COLO829 (cell line): ENCODE data around the gene TAS2R50.
"Not testable (repeated sequence)": the region's sequence is repeated elsewhere in the genome, so short reads cannot be mapped to it uniquely, and the experiment has no call there.

ENCODE experiments used
- DNase-seq: peaks from one replicate; pipeline ENCODE4 v3.0.0; 2012; ENCODE audit warnings: low spot score

Gene TAS2R50

GRCh38 chr12:10986812-10987211 lies at the start of gene TAS2R50:
Gene TAS2R50, minus strand, starts transcription at chr12:10986912. Its CDS starts 52 bp downstream, at chr12:10986860.
- DNase-seq: no peak

GRCh38 chr12:11033959-11034358 lies 47.2 kb upstream of the TAS2R50 start:
- not testable (repeated sequence) for DNase-seq

- no peak for DNase-seq
Observed at GRCh38 chr12:11031307-11031706, 44.6 kb upstream of the TAS2R50 start, which contains the start of gene TAS2R31. Gene TAS2R31, minus strand, starts transcription at chr12:11031407. Its CDS starts 72 bp downstream, at chr12:11031335.

- no peak for DNase-seq
Observed at GRCh38 chr12:11026118-11026517, 39.4 kb upstream of the TAS2R50 start.

- no peak for DNase-seq
Observed at GRCh38 chr12:11023387-11023786, 36.7 kb upstream of the TAS2R50 start.

- DNase-seq: no peak
Observed at GRCh38 chr12:11022520-11022919, 35.8 kb upstream of the TAS2R50 start, which contains the start of gene TAS2R19. Gene TAS2R19, minus strand, starts transcription at chr12:11022620. Its CDS starts 49 bp downstream, at chr12:11022571.

- peak; percentile 28 for DNase-seq
Observed at GRCh38 chr12:11016937-11017336, 30.2 kb upstream of the TAS2R50 start.

GRCh38 chr12:11015775-11016430 lies 29.2 kb upstream of the TAS2R50 start:
- DNase-seq: no peak

GRCh38 chr12:11014234-11014633 lies 27.5 kb upstream of the TAS2R50 start:
- DNase-seq: no peak

GRCh38 chr12:11007608-11008007 lies 20.9 kb upstream of the TAS2R50 start:
- DNase-seq: no peak

GRCh38 chr12:10998204-10998603 lies 11.5 kb upstream of the TAS2R50 start, which contains the start of gene TAS2R20:
Gene TAS2R20, minus strand, starts transcription at chr12:10998304. Its CDS starts 429 bp downstream, at chr12:10997875.
- DNase-seq: no peak

- no peak for DNase-seq
Observed at GRCh38 chr12:10994307-10994706, 7.6 kb upstream of the TAS2R50 start.

GRCh38 chr12:10989107-10989506 lies 2.4 kb upstream of the TAS2R50 start:
- no peak for DNase-seq

- DNase-seq: no peak
Observed at GRCh38 chr12:10982244-10982643, 4.5 kb downstream of the TAS2R50 start.

GRCh38 chr12:10974965-10975364 lies 11.7 kb downstream of the TAS2R50 start:
- DNase-seq: no peak

GRCh38 chr12:10968765-10969456 lies 17.8 kb downstream of the TAS2R50 start:
- DNase-seq: no peak

- peak; percentile 52 for DNase-seq
Observed at GRCh38 chr12:10967409-10967808, 19.3 kb downstream of the TAS2R50 start.

- DNase-seq: no peak
Observed at GRCh38 chr12:10966314-10966713, 20.4 kb downstream of the TAS2R50 start.

GRCh38 chr12:10965476-10965875 lies 21.2 kb downstream of the TAS2R50 start:
- DNase-seq: no peak

- no peak for DNase-seq
Observed at GRCh38 chr12:10960211-10960610, 26.5 kb downstream of the TAS2R50 start.

GRCh38 chr12:10959804-10960203 lies 26.9 kb downstream of the TAS2R50 start:
- no peak for DNase-seq

- DNase-seq: no peak
Observed at GRCh38 chr12:10957741-10958140, 29.0 kb downstream of the TAS2R50 start.

GRCh38 chr12:10956085-10956484 lies 30.6 kb downstream of the TAS2R50 start:
- no peak for DNase-seq
